Prostate gland (tissue), 2 donors: Measurements from ENCODE around the gene ESF1.

ENCODE experiments used
- POLR2AphosphoS5 ChIP-seq: sonication (generic); formaldehyde crosslinking; IDR thresholded peaks from one replicate; pipeline ENCODE4 v1.6.1; 2017; ENCODE audit warnings: antibody characterized with exemption
- TF ChIP-seq, protein P1 (sequence below), 4 experiments: fragments of 200-600 bp in 2 of 4; fragments of 450-650 bp in 2 of 4; sonication (generic) in 2 of 4; IDR thresholded peaks; 1 replicate in 3 of 4; 2 replicates in 1 of 4; pipeline ENCODE4 v1.5.1; 2016 to 2019; ENCODE audit warnings: antibody characterized with exemption in 4 of 4, mild to moderate bottlenecking in 2 of 4, moderate library complexity in 2 of 4

DNA sequence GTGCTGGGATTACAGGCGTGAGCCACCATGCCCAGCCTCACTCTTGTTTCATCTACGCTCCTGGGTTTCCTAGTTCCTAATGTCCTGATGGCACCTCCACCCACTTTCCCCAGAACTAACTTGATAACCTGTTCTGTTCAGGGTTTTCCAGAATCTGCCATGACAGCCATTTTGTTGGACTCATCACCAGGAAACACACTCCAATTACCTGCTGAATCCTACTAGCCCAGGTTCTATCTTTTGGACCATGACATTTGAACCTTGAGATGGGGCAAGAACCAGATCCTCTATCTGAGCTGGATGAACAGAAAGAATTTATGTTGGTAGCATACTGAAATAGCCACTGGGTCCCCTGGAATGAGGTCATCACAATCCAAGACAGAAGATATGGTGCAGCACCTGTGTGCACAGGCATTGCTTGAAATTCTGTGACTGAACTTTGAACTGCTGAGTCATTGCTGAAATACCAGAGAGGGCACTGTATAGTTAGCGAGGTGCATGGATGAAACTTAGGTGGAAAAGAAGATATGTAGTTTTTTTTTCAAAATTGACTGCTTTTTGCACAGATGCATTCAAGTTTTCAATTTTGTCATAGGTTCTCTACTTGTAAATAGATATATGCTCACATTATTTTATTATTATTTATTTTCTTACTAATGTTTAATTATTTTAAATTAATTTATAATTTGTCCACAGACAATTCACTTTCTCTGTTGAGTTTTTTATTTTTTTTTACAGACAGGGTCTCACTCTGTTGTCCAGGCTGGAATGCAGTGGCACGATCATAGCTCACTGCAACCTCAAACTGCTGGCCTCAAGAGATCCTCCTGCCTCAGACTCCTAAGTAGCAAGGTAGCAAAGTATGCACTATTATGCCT, 103.2 kb downstream of the ESF1 start:
- TF ChIP-seq POLR2AphosphoS5, result no peak
- TF ChIP-seq, protein P1, sequence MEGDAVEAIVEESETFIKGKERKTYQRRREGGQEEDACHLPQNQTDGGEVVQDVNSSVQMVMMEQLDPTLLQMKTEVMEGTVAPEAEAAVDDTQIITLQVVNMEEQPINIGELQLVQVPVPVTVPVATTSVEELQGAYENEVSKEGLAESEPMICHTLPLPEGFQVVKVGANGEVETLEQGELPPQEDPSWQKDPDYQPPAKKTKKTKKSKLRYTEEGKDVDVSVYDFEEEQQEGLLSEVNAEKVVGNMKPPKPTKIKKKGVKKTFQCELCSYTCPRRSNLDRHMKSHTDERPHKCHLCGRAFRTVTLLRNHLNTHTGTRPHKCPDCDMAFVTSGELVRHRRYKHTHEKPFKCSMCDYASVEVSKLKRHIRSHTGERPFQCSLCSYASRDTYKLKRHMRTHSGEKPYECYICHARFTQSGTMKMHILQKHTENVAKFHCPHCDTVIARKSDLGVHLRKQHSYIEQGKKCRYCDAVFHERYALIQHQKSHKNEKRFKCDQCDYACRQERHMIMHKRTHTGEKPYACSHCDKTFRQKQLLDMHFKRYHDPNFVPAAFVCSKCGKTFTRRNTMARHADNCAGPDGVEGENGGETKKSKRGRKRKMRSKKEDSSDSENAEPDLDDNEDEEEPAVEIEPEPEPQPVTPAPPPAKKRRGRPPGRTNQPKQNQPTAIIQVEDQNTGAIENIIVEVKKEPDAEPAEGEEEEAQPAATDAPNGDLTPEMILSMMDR (IDR thresholded peaks at IDR 0.05), result no peak
